ENCODE measurements around the gene MPV17. TPM values are rescaled to one million over a fixed set of nuclear protein-coding genes. Genes with fewer than 3 reads are reported as not detected.

Gene MPV17
- total and polyA plus RNA-seq, 2 of the 13 experiments (the other 11 are each of a cell fraction or from before 2014, with no cell fraction given), result 48.9 to 129 TPM

DNA sequence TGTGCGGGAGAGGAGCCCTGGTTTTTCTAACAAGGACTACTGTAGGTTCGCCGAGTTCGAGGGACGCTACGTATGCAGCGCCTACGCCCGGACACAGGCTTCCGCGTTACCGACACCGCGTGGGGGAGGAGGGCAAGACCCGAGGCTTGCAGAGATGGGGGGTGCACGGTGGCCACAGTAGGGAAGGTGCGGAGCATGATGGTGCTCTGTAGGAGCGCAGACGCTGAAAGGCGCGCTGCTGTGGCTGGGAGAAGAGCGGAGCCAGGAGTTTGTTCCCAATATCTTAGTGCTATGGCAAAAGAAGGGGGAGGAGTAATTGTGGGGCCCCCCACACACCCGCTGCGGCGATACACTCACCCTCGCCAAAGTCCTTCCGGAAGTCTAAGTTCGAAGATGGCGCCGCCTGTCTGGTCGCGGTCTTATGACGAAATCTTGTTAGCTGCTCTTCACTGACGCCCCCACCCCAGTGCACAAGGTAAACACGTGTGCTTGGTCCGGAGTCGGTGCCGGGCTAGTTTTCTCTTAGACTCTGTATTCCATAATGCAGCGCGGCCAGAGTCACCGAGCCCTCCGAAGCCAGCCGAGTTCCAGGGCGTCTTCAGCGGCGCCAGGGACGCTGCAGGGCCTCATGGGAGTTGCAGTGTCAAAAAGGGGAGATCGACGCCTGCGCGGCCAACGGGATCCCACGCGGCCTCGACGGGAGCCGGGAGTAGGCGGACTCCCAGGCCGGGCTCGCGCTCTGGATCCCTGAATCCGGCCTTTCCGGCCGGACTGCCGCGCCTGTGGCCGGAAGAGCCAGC lies 33.7 kb upstream of the MPV17 start, which contains the start of gene GTF3C2 (continued):
- peak; percentile 70; the same call in 1 of the 2 replicates for TF ChIP-seq HINFP (CRISPR knock-in tag; IDR thresholded peaks at IDR 0.05; ENCODE audit: low read depth)
- no peak for TF ChIP-seq SMAD9 (CRISPR knock-in tag; IDR thresholded peaks at IDR 0.05)
- TF ChIP-seq ZKSCAN1 (IDR thresholded peaks at IDR 0.05; ENCODE audit: low read length), result peak; percentile 7; the same call in 1 of the 2 replicates
- TF ChIP-seq NFIB (CRISPR knock-in tag; IDR thresholded peaks at IDR 0.05; ENCODE audit: borderline replicate concordance), result no peak
- TF ChIP-seq, protein P1, sequence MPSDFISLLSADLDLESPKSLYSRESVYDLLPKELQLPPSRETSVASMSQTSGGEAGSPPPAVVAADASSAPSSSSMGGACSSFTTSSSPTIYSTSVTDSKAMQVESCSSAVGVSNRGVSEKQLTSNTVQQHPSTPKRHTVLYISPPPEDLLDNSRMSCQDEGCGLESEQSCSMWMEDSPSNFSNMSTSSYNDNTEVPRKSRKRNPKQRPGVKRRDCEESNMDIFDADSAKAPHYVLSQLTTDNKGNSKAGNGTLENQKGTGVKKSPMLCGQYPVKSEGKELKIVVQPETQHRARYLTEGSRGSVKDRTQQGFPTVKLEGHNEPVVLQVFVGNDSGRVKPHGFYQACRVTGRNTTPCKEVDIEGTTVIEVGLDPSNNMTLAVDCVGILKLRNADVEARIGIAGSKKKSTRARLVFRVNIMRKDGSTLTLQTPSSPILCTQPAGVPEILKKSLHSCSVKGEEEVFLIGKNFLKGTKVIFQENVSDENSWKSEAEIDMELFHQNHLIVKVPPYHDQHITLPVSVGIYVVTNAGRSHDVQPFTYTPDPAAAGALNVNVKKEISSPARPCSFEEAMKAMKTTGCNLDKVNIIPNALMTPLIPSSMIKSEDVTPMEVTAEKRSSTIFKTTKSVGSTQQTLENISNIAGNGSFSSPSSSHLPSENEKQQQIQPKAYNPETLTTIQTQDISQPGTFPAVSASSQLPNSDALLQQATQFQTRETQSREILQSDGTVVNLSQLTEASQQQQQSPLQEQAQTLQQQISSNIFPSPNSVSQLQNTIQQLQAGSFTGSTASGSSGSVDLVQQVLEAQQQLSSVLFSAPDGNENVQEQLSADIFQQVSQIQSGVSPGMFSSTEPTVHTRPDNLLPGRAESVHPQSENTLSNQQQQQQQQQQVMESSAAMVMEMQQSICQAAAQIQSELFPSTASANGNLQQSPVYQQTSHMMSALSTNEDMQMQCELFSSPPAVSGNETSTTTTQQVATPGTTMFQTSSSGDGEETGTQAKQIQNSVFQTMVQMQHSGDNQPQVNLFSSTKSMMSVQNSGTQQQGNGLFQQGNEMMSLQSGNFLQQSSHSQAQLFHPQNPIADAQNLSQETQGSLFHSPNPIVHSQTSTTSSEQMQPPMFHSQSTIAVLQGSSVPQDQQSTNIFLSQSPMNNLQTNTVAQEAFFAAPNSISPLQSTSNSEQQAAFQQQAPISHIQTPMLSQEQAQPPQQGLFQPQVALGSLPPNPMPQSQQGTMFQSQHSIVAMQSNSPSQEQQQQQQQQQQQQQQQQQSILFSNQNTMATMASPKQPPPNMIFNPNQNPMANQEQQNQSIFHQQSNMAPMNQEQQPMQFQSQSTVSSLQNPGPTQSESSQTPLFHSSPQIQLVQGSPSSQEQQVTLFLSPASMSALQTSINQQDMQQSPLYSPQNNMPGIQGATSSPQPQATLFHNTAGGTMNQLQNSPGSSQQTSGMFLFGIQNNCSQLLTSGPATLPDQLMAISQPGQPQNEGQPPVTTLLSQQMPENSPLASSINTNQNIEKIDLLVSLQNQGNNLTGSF (CRISPR knock-in tag; IDR thresholded peaks at IDR 0.05), result peak; percentile 90
- no peak for TF ChIP-seq ZNF841 (CRISPR knock-in tag; IDR thresholded peaks at IDR 0.05; ENCODE audit: borderline replicate concordance)
- TF ChIP-seq ZNF839 (CRISPR knock-in tag; IDR thresholded peaks at IDR 0.05; ENCODE audit: borderline replicate concordance), result 0 out of 2 replicates have a peak, but pooled peaks have one; percentile 83
- TF ChIP-seq MZF1 (CRISPR knock-in tag; IDR thresholded peaks at IDR 0.05; ENCODE audit: borderline replicate concordance), result peak; percentile 21; the same call in 1 of the 2 replicates
- TF ChIP-seq ZNF644 (CRISPR knock-in tag; IDR thresholded peaks at IDR 0.05; ENCODE audit: low read depth), result no peak
- no peak for TF ChIP-seq KLF9 (CRISPR knock-in tag; IDR thresholded peaks at IDR 0.05; ENCODE audit: low read depth)
- TF ChIP-seq ZNF788 (CRISPR knock-in tag; IDR thresholded peaks at IDR 0.05; ENCODE audit: borderline replicate concordance), result peak; percentile 82
- TF ChIP-seq NFE2L1 (CRISPR knock-in tag; IDR thresholded peaks at IDR 0.05; ENCODE audit: borderline replicate concordance), result peak; percentile 58; the same call in 1 of the 2 replicates
- no peak for TF ChIP-seq ZNF326 (CRISPR knock-in tag; IDR thresholded peaks at IDR 0.05; ENCODE audit: borderline replicate concordance)
- TF ChIP-seq ZNF446 (CRISPR knock-in tag; IDR thresholded peaks at IDR 0.05), result peak; percentile 62; the same call in 1 of the 2 replicates
- peak; percentile 62 for TF ChIP-seq BORCS8-MEF2B (CRISPR knock-in tag; IDR thresholded peaks at IDR 0.05)
- peak; percentile 84; the same call in 1 of the 2 replicates for TF ChIP-seq CCDC6 (CRISPR knock-in tag; IDR thresholded peaks at IDR 0.05)
- peak; percentile 86; the same call in 1 of the 2 replicates for TF ChIP-seq KLF6 (CRISPR knock-in tag; IDR thresholded peaks at IDR 0.05)
- TF ChIP-seq ERF (CRISPR knock-in tag; IDR thresholded peaks at IDR 0.05), result peak; percentile 54; the same call in 1 of the 2 replicates
- TF ChIP-seq RFX1 (IDR thresholded peaks at IDR 0.05), result no peak
- peak; percentile 33; the same call in 1 of the 2 replicates for TF ChIP-seq SP140L (CRISPR knock-in tag; IDR thresholded peaks at IDR 0.05; ENCODE audit: borderline replicate concordance)
- TF ChIP-seq SUZ12 (IDR thresholded peaks at IDR 0.05; ENCODE audit: low read depth, low read length), result peak; percentile 57; the same call in 1 of the 2 replicates
- no peak; the same call in 1 of the 2 replicates for TF ChIP-seq HES4 (CRISPR knock-in tag; IDR thresholded peaks at IDR 0.05; ENCODE audit: borderline replicate concordance)

All from HepG2 (cell line).